NCI-H128 (cell line): ENCODE measurements around the gene ST6GALNAC2.
A peak's percentile ranks its signal among the peaks of the same experiment; 100 is the strongest.

Experiments used
- DNase-seq: peaks from one replicate; lab custom pipeline; 2025; ENCODE audit not compliant: unreplicated experiment; lab: John Stamatoyannopoulos, UW

The ST6GALNAC2 gene

GRCh38 chr17:76599694-76600460, 14.2 kb upstream of the ST6GALNAC2 start:
- DNase-seq, result no peak

- no peak for DNase-seq
Observed at GRCh38 chr17:76598004-76598439, 12.4 kb upstream of the ST6GALNAC2 start.

- no peak for DNase-seq
Observed at GRCh38 chr17:76597156-76598003, 11.7 kb upstream of the ST6GALNAC2 start.

GRCh38 chr17:76594690-76595089, 9.0 kb upstream of the ST6GALNAC2 start:
- no peak for DNase-seq

- no peak for DNase-seq
Observed at GRCh38 chr17:76593959-76594358, 8.3 kb upstream of the ST6GALNAC2 start.

- no peak for DNase-seq
Observed at GRCh38 chr17:76593384-76593826, 7.7 kb upstream of the ST6GALNAC2 start.

GRCh38 chr17:76588182-76588581, 2.5 kb upstream of the ST6GALNAC2 start:
- DNase-seq, result no peak

GRCh38 chr17:76586741-76587487, 1.3 kb upstream of the ST6GALNAC2 start:
- peak; percentile 28 for DNase-seq

- no peak for DNase-seq
Observed at GRCh38 chr17:76585033-76585648, 519 bp downstream of the ST6GALNAC2 start.

- DNase-seq, result no peak
Observed at GRCh38 chr17:76584427-76585032, 1.1 kb downstream of the ST6GALNAC2 start.

GRCh38 chr17:76582660-76583059, 3.0 kb downstream of the ST6GALNAC2 start:
- no peak for DNase-seq

GRCh38 chr17:76581515-76581914, 4.1 kb downstream of the ST6GALNAC2 start:
- DNase-seq, result no peak

GRCh38 chr17:76579281-76579680, 6.4 kb downstream of the ST6GALNAC2 start:
- no peak for DNase-seq

GRCh38 chr17:76578376-76578775, 7.3 kb downstream of the ST6GALNAC2 start:
- no peak for DNase-seq

- no peak for DNase-seq
Observed at GRCh38 chr17:76577876-76578275, 7.8 kb downstream of the ST6GALNAC2 start.

- DNase-seq, result no peak
Observed at GRCh38 chr17:76576189-76576588, 9.5 kb downstream of the ST6GALNAC2 start.

- no peak for DNase-seq
Observed at GRCh38 chr17:76575570-76575969, 10.1 kb downstream of the ST6GALNAC2 start.

- DNase-seq, result no peak
Observed at GRCh38 chr17:76574166-76574565, 11.5 kb downstream of the ST6GALNAC2 start.

GRCh38 chr17:76573096-76573495, 12.6 kb downstream of the ST6GALNAC2 start:
- no peak for DNase-seq

- no peak for DNase-seq
Observed at GRCh38 chr17:76572201-76572910, 13.3 kb downstream of the ST6GALNAC2 start.
